GM10266 (cell line): ENCODE results near the gene SF3A2.

Experiments
- DNase-seq: peaks from one replicate; pipeline ENCODE4 v3.0.0; 2012; ENCODE audit errors: extremely low spot score
- CTCF ChIP-seq: IDR thresholded peaks from 2 replicates; pipeline ENCODE4 v1.5.1; 2012; ENCODE audit warnings: mild to moderate bottlenecking, low read depth; ENCODE audit not compliant: control insufficient read depth, insufficient read depth; ENCODE audit errors: missing control alignments

The SF3A2 gene

GRCh38 chr19:2223959-2224358 is 12.7 kb upstream of the SF3A2 start:
- no peak for DNase-seq
- no peak for TF ChIP-seq CTCF

- no peak for DNase-seq
- no peak for TF ChIP-seq CTCF
Measured at GRCh38 chr19:2224754-2225349, 11.8 kb upstream of the SF3A2 start.

- TF ChIP-seq CTCF: no peak
- no peak for DNase-seq
Measured at GRCh38 chr19:2225415-2226050, 11.1 kb upstream of the SF3A2 start.

- DNase-seq: no peak
- no peak for TF ChIP-seq CTCF
Measured at GRCh38 chr19:2226051-2226839, 10.4 kb upstream of the SF3A2 start.

- DNase-seq: no peak
- no peak for TF ChIP-seq CTCF
Measured at GRCh38 chr19:2226840-2227360, 9.7 kb upstream of the SF3A2 start.

GRCh38 chr19:2227415-2228156 is 9.0 kb upstream of the SF3A2 start:
- TF ChIP-seq CTCF: peak; percentile 26
- DNase-seq: peak; percentile 82
